ENCODE measurements around the gene C2CD2L. TPM values are rescaled to one million over a fixed set of nuclear protein-coding genes. Genes with fewer than 3 reads are reported as not detected.

C2CD2L gene
- total RNA-seq, 4 donors from 2014 or later = 10.0 to 30.7 (median 18.7) TPM

DNA sequence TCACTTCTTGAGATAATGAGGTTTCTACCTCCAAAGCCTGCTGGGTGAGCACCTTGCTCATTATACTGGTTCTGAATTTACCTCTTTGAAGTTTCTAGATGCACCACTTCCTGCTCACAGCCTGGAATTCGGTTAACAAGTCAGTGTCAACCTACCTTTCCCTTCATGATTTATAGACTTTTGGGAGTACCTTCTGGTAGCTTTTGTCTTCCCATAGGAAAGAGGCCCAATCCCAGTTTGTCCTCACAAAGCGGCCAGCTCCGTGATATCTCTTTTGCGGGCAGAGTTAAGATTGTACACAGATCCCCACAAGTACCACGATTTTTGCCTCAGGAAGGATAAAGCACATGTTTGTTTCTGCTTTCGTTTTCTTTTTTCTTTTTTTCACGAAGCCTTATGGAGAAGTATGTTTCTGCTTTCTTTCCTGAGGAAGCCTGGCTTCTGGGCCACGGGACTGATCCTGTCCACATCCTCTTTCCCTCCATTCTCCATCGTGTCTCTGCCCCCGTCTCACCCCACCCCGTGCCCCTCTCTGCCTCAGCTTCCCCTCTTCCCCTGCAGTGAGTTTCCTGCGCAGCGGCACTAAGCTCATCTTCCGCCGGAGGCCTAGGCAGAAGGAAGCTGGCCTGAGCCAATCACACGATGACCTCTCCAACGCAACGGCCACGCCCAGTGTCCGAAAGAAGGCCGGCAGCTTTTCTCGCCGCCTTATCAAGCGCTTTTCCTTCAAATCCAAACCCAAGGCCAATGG is 8.5 kb downstream of the C2CD2L start:
- H3K4me3 ChIP-seq = no peak overlapping the region
- DNase-seq = peak; percentile 30 to 35

DNA sequence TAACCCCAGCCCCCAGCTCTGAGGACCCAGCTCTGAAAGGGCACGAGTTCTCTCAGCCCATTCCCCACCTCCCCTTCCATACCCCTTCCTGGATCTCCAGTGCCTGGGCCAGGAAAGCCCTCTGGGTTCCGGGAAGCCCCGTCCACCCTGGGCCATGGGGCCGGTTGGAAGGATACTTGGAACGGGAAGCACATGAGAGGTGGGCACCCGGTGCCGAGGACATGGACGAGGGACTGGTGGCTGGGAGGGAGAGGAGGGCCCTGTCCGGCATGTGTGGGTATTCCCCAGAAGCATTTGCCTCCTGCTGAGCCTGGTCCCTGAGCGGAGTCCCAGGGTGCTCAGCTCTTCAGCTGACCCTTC is 9.1 kb downstream of the C2CD2L start:
- H3K9me3 ChIP-seq = no peaks in the 10 kb centered on the region
- no peak overlapping the region for H3K4me3 ChIP-seq
- H3K27ac ChIP-seq = no peak overlapping the region
- in situ Hi-C loops (cut with MboI; ENCODE audit: low sequenced_read_pairs in 4 of 4) (no loop called here), intact Hi-C loops (cut with DNase I; ENCODE audit: low total_unique reads) (no loop called here)
- DNase-seq = no peak
- H3K36me3 ChIP-seq = peaks cover 0 to 54% of the 10 kb centered on the region in 2 donors
- TF ChIP-seq, protein P1, sequence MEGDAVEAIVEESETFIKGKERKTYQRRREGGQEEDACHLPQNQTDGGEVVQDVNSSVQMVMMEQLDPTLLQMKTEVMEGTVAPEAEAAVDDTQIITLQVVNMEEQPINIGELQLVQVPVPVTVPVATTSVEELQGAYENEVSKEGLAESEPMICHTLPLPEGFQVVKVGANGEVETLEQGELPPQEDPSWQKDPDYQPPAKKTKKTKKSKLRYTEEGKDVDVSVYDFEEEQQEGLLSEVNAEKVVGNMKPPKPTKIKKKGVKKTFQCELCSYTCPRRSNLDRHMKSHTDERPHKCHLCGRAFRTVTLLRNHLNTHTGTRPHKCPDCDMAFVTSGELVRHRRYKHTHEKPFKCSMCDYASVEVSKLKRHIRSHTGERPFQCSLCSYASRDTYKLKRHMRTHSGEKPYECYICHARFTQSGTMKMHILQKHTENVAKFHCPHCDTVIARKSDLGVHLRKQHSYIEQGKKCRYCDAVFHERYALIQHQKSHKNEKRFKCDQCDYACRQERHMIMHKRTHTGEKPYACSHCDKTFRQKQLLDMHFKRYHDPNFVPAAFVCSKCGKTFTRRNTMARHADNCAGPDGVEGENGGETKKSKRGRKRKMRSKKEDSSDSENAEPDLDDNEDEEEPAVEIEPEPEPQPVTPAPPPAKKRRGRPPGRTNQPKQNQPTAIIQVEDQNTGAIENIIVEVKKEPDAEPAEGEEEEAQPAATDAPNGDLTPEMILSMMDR (IDR thresholded peaks at IDR 0.05 in 4 of 5, conservative IDR thresholded peaks at IDR 0.05 in 1 of 5) = no peak
- no peak for TF ChIP-seq POLR2A (IDR thresholded peaks at IDR 0.05)
- ATAC-seq = no peak
- no peaks in the 10 kb centered on the region for H3K27me3 ChIP-seq
- peaks cover 4 to 6% of the 10 kb centered on the region in 2 donors for H3K4me1 ChIP-seq

More for the DNA sequence above, 8.5 kb downstream of the C2CD2L start:
- in situ Hi-C loops (cut with MboI; ENCODE audit: low sequenced_read_pairs in 4 of 4) = no loop called here
- TF ChIP-seq, protein P1 (IDR thresholded peaks at IDR 0.05 in 4 of 5, conservative IDR thresholded peaks at IDR 0.05 in 1 of 5) = no peak
- no peak for TF ChIP-seq POLR2A (IDR thresholded peaks at IDR 0.05)
- intact Hi-C loops (cut with DNase I; ENCODE audit: low total_unique reads) = no loop called here
- Histone ChIP-seq H3K27ac (no peak overlapping the region), H3K27me3 (no peaks in the 10 kb centered on the region), H3K9me3 (no peaks in the 10 kb centered on the region), H3K4me1 (peaks cover 1 to 3% of the 10 kb centered on the region in 2 donors), H3K36me3 (peaks cover 0 to 59% of the 10 kb centered on the region in 2 donors)
- no peak for ATAC-seq

DNA sequence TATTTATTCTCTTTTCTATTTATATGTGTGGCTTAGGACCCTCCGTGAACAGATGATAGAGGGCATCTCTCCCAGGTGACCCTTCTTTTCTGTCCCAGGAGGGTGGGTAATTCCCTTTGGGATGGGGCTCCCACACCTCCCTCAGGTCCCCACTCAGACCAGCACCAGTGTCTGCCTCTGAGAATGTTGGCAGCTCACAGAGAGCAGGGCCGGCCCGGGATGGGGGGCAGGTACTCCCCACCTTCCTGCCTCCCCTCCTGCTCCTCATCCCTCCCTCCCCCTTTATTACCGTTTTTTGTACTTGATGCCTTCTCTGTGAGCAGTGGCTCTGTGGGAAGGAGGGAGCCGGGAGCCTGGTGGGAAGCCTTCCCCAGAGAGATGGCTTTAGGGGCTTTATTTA is 9.5 kb downstream of the C2CD2L start:
- H3K36me3 ChIP-seq = peaks cover 0 to 50% of the 10 kb centered on the region in 2 donors
- ATAC-seq (no peak), DNase-seq (no peak)
- no peak overlapping the region for H3K27ac ChIP-seq
- no peaks in the 10 kb centered on the region for H3K27me3 ChIP-seq
- H3K9me3 ChIP-seq = no peaks in the 10 kb centered on the region
- no peak overlapping the region for H3K4me3 ChIP-seq
- in situ Hi-C loops (cut with MboI; ENCODE audit: low sequenced_read_pairs in 4 of 4) = no loop called here
- intact Hi-C loops (cut with DNase I; ENCODE audit: low total_unique reads) = no loop called here
- no peak for TF ChIP-seq POLR2A (IDR thresholded peaks at IDR 0.05)
- TF ChIP-seq, protein P1 (IDR thresholded peaks at IDR 0.05 in 4 of 5, conservative IDR thresholded peaks at IDR 0.05 in 1 of 5) = no peak
- H3K4me1 ChIP-seq = peaks cover 4 to 6% of the 10 kb centered on the region in 2 donors

DNA sequence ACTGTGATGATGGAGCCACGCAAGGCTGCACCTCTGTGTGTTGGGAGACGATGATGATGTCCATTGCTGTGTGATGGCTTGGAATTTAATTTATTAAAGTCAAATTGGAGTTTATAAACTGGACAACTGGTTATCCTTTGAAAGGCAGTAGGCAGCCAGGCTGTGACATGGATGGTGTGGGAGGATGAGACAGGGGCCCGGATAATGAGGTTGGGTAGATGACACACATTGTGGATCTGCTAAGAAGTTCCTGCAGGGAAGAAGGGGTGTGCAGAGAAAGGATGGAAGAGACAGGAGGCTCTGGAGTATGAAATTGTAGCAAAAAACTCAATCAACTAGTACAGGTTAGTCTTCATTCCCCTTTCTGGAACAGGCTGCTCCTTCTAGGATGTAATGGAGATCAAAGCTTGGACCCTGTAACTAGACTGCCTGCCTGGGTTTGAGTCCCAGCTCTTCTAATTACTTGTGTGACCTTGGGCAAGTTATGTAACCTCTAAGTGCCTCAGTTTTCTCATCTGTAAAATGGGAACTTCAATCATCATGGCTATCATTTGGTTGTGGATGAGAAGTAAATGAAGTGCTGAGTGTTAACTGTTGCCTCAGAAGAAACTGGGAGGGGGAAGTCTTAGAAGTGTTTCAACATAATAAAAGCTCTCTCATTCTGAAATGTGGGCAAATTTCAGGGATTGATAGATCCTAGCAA is 10.0 kb downstream of the C2CD2L start:
- intact Hi-C loops (cut with DNase I; ENCODE audit: low total_unique reads) = no loop called here

More for the DNA sequence above, 10.0 kb downstream of the C2CD2L start:
- H3K4me1 ChIP-seq = peaks cover 7 to 9% of the 10 kb centered on the region in 2 donors
- no peaks in the 10 kb centered on the region for H3K9me3 ChIP-seq
- in situ Hi-C loops (cut with MboI; ENCODE audit: low sequenced_read_pairs in 4 of 4) = no loop called here
- H3K36me3 ChIP-seq = peaks cover 0 to 44% of the 10 kb centered on the region in 2 donors
- ATAC-seq (no peak), DNase-seq (no peak)
- H3K4me3 ChIP-seq = no peak overlapping the region
- no peak for TF ChIP-seq POLR2A (IDR thresholded peaks at IDR 0.05)
- TF ChIP-seq, protein P1 (IDR thresholded peaks at IDR 0.05 in 4 of 5, conservative IDR thresholded peaks at IDR 0.05 in 1 of 5) = no peak
- no peaks in the 10 kb centered on the region for H3K27me3 ChIP-seq
- no peak overlapping the region for H3K27ac ChIP-seq
